Activated CD8-positive, alpha-beta memory T cell treated with anti-CD3 and anti-CD28 coated beads, Interleukin-2, amount 50 U/mL, for 24 hours (primary cell): Measurements from ENCODE around the gene RELN.

Experiments
- DNase-seq: peaks from one replicate; pipeline ENCODE4 v3.0.0-alpha.2; 2020; ENCODE audit errors: extremely low read depth

Gene RELN

DNA sequence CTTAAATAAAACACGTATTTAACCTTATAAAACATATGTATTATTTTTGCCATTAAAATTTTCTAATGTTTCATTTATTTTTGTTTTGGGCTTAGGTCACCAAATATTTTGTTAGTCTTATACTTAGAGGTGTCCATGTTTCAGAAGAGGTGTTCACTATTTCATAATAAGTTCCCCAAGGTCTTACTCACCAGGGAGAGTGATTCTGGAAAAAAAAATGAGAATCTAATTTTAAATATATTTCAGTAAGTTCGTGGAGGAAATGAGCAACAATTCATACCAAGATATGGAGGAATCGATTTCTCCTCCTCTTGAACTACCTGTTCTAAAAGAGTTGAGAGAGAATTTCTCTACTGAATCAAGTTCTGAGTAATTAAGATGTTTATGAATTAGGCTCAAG is 271.9 kb downstream of the RELN start:
- DNase-seq = no peak

DNA sequence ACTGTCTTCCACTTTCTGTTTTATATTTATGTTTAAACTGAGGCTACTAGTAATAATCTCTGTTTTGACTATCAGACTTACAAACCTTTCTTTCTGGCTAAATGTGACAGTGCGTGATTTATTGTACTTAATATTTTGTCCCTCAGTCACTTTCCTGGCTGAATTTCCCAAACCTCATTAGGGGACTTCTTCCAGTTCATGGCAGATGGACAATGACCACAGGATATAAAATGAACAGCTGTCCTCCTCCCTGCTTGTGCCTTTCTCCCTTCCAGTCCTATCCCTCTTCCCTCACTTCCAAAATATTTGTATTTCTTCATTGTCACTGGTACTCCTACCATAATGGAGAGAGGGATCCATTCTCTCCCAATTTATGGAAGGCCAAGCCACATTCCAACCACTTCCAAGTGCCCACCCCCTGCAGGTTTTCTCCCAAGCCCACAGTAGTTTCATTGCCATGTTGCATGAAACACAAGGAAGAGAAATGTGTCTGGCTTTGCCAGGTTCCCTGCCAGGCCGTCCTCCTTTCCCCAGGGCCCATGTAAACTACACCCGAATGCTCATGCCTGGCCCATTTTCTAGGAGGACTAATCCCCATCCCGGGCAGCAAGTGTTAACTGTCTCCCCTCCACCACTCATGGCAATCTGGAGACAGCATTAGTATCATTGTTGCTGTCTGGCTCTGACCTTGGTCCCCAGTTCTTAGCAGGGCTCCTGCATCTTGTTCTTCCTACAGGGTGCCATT is 273.9 kb downstream of the RELN start:
- DNase-seq = no peak

DNA sequence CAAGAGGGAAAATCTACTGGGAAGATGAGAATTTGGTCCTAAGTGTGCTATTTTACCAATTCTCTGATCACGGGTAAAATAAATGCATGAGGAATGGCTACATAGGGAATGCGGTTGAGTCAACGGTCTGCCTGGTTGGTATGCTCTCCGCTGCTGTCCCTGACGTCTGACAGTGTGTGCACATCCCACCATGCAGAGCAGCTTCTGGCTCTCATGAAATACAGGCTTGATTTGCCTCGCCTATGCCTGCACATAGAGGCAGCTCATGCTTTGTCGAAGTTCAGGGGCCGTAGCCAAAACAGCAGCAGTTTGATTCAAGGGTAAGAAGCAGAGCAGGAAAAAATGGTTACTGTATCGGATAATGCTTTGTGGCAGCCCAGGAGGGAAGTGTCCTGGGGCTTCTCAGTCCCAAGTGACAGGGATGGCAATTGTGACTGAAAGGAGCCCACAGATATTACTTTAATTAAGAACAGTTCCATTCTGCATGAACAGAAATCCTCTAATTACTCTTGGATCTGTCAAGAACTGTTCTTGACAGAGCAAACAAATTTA is 275.0 kb downstream of the RELN start:
- no peak for DNase-seq

DNA sequence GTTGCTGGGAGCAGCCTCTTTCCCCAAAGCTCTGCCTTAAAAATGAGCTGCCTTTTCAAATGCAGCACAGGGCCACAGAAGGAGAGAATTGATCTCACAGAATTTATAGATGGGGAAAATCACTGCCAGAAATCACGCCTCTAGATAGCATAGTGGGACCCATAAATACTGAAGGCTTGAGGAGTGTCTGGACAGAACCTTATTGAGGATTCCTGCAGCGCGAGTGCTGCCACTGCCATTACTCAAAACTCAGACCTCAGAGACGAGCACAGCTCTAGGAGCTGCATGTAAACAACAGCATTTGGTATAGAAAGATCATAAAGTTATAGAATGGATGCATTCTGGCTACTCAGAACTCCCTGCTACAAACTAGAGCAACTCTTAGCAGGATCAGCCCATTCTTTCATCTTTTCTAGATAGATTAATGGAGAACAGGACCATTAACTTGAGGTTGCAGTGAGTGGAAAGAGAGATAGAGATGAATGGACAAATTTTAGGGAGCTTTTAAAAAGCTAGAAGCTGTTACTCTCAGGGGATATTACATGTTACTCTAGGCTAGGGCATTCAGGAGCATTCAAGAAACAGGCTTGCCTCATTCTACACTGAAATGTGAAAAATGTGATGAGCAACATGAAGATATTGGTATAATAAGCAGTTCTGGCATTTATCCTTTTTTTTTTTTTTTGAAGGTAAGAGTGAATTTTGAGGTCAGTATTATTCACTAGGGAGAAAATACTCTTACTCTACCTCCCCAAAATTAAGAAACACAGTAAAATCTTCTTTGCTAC is 276.3 kb downstream of the RELN start:
- no peak for DNase-seq

DNA sequence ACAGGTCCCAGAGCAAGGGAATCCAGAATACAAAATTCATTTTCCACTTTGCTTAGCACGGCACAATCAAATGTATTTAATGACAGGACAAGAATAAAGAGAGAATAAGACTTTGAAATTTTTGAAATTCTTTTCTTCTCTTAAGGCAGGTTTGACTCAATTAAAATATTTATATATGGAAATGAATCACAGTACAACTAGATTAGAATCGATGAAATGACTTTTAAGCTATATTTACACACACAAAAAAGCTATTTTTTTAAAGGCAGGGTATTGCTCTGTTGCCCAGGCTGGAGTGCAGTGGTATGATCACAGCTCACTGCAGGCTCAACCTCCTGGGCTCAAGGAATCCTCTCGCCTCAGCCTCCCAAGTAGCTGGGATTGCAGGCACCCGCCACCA is 278.0 kb downstream of the RELN start:
- no peak for DNase-seq

DNA sequence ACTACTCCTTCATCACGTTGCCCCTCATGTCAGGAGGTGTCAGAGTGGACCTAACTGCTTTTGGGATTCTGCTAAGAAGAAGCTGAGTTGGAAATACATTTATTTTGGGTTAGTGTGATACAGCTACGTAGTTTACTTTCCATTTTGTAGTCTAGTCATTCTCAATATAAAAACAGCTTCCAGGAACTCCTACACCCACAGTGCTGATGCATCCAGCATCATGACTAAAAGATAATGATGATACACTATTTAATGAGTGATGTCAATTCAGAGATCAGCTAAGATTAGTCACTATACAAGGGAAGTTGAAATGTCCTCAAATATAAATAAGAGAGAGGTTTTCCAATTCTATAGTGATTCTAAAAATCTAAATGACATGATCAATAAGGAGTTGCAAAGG is 279.2 kb downstream of the RELN start:
- DNase-seq = no peak

DNA sequence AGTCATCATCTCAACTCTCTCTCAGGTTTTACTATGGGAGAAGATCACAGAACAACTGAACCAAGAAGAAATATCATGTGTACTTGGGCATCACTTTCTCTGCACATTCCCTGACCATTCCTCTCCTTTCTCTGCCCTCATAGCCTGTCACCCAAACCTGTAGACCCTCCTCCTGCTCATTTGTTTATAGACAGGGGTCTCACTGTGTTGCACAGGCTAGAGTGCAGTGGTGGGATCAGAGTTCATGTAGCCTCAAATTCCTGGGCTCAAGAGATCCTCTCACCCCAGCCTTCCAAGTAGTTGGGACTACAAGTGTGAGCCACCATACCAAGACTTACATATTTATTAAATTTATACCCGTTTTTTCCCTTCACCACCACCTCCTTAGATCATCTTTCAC is 282.7 kb downstream of the RELN start:
- DNase-seq = no peak

DNA sequence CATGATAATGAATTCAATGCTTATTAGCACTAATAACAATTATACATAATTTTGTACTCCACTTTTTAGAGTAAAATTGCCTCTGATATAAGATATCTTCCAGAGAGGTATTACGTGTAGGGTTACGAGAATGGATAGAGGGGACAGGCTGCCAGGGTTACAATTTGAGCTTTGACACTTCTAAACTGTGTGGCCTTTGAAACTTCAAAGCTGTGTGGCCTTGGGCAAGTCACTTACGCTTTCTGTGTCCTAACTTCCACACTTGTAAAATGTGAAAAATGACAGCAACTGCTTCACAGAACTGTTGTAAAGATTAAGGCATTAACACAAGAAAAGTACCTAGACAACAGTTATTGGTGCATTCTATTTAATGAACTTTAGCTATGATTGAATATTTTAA is 283.9 kb downstream of the RELN start:
- DNase-seq = no peak

DNA sequence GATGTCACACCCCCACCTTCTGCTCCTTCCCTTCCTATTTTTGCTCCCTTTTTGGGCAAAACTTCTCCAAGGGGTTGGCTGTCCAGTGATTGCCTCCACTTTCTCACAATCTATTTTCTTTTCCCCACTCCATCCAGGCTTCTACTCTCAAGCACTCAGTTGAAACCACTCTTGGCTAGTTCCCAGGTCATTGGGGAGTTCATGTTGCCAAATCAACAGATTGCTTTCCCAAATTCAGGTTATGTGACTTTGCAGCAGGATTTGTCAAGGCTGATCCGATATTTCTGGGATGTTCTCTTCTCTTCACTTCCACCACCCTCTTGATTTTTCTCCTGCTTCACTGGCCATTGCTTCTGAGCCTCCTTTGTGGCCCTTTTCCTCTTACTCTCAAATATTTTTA is 284.8 kb downstream of the RELN start:
- no peak for DNase-seq

DNA sequence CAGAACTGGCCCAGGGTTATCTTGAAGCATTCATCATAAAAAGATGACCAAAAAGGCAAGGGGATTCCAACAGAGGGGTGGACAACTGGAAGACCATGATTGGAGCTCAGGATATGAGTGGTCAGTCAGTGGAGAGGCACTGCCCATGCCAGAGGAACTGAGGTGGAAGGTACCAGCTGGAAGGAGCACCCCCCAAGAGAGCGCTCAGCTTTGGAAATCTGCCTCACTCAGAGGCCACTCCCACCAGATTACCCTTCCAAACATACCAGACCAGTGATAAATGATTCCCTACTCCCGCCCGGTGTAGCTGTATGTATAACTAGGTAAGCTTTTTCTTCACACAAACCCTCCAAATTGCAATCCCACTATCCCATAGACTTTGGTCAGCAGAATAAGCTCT is 286.5 kb downstream of the RELN start:
- no peak for DNase-seq

DNA sequence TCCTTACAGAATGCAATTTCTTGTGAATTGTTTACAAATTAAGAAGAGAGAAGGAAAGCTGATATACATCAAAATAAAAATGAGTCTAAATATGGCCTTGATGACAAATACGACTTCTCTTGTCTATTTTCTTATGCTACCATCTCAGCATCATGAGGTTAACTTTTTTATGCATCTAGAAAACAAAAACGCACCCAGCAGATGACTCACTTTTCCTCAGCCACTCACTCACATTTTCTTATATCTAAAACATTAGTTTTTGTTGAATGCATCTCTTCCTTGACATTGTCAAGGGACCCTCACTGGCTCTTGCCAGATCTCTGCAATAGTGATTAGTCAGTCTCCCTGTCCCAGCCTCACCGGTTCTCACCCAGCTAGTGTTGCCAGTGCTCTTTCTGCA is 287.0 kb downstream of the RELN start:
- no peak for DNase-seq

DNA sequence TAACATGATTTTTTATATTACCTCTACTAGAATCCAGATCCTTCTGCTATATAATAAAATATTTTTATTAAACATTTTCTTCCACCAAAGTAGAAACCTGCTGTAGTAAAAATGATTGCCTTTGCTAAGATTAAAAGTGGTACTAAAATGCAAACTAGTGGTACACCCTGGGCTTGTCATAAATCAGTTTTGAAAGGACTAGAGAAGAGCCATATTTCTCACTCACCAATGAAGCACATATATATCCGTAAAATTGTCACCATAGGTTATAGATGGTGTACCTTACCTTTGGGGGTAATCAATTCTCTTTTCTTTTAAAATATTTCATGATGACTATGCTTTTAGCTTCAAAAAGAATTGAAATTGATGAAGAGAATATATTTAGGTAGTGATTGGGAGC is 290.4 kb downstream of the RELN start:
- no peak for DNase-seq

DNA sequence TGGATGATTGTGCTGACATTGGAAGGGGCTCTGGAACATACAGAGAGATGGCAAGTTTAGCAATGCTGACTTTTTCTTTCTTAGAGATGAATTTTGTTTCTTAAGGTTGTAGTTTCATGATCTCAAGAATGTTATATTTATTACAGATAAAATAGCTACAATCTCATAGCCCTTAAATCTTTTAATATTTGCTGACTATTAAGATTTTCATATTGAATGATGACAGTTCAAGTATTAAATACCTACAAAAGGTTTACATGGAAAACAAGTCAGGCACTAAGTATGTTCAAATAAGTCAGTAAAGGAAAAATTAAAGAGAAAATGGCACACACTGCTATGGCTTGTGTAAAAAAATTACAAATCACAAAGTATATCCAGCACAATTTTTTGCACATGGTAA is 291.4 kb downstream of the RELN start:
- DNase-seq = no peak

DNA sequence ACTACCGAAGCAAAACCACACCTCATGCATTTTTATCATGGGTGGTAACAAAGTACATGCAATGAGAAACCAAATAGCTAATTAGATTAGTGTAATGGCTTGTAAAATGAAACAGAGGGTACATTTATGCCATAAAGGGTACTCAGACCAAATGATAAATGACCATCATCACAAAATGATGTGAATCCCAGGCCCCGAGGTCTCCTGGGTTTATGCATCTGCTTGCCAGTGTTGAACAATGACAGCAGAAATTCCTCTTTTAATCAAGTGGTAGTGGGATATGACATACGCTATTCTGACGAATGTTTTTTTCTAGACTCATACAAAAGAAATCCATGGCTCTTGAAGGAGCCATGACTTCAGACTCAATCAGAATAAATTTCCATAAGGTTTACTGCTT is 293.9 kb downstream of the RELN start:
- DNase-seq = no peak

DNA sequence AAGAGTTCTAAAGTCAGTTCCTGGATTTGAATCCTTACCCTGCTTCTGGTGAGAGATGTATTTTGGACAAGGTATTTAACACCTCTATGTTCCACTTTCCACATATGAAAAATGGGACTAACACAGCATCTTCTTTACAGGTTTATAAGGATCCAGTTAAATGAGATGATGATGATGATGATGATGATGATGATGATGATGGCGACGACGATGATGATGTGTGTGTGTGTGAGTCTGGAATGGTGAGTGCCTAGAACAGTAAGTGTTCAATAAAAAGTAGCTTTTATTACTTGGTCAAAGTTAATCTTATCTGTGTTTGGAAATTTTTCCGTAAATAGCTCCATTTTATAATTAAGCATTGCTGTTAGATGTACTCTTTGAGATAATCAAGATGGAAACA is 295.2 kb downstream of the RELN start:
- DNase-seq = no peak

DNA sequence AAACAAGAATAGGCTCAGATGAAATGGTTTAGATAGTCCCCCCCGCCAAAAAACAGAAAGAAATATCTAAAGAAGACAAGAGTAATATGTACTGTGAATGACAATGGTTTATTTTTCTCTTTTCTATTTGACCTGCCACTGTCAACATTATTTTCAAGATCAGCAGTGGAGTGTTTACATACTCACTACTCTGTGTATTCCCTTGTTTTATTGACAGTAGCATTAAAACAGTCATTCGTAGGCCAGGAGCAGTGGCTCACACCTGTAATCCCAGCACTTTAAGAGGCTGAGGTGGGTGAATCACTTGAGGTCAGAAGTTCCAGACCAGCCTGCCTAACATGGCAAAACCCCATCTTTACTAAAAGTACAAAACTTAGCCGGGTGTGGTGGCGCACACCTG is 298.2 kb downstream of the RELN start:
- DNase-seq = no peak

DNA sequence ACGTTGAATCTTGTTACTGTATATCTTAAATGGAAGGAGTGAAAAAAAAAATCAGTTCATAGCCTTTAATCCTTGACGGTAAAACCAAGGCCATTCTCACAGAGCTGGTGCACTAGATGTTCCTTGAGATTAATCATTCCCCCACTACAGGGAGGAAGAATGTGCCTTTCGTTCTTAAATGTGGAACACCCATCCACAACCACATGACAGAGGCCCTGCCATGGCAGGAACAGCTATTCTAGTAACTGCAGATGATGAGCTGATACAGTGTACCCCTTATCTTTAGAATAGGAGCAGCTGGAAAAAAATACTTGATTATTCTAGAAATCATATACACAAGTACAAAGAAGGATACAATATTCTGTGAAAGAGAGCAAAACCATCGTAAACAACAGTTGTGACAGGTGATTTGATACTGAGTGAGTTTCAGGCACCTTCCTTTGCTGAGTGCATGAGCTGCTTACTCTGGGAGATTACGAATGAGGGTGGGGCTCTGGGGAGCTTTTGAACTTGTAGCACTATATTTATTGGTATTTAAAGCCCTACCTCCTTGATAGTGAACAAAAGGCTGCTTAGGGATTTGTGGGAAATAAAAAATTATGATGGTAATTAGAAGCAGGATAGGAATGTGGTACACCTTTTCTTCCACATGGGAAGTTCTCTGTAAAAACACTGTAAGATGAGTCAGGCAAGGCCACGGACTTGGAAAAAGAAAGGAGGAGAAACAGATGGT is 299.1 kb downstream of the RELN start:
- DNase-seq = no peak

DNA sequence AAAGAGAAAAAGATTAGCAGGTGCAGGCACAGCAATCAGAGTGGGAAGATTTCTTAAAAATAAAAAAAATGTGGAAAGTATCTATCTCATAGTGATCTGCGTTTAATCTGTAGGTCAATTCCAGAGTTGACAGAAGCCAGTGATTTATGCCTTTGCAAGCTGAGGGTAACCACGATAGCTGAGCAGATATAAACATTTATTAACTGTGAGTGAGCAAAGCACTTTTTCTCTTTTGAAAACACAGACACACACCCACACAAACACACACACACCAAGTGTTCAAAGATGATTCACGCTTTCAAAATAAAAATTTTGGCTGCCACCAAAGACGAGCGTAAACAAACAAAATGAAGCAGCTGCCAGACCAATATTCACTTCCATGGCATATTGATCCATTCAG is 300.2 kb downstream of the RELN start:
- DNase-seq = no peak

DNA sequence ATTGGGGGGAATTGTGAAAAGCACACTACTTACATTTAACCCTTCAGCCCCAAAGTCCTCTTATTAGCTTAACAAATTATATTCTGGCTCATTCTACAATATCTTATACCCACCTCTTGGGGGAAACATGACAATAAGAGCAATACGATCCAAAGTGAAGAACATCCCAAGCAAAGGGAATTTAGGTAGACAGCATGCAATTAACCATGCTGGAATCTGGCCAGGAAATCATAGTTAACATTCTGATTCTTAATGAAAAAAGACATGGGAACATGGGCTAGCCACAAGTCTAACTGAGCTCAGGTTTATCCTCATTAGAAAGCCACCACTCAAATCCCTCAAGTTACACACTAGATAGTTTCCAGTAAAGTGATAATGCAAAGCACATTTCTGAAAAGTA is 301.5 kb downstream of the RELN start:
- no peak for DNase-seq

DNA sequence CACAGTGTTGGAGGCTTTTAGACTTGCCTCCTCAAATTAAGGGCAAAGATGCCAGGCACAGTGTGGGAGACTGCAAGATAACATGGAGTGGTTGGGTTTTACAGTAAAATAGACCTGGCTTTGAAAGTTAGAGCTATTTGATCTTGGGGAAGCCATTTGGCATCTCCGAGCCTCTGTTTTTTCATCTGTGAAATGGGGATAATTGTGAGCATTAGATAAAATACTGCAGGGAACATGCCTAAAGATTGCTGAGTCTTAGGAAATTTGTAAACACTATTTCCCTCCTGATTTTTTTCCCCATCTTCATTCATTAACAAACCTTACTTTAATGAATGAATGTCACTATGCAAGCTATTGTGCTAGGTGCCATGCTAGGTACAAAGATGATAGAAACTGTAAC is 302.2 kb downstream of the RELN start:
- no peak for DNase-seq

DNA sequence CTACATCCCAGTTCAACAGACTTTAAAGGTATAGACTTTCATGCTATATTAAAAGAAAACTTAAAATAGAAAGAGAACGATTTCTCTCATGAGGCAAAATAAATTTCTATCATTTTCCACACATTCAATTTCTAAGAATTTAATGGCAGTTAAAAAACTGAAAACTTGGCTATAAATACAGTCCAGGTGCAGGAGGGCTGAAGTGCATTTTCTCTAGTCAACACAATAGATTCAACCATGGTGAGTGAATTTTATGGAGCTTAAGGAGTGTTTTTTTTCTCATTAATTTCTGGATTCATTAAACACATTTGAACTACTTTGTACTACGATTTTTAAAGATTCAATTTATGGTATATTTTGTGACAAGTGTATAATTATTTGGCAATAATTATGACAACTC is 302.7 kb downstream of the RELN start:
- no peak for DNase-seq

DNA sequence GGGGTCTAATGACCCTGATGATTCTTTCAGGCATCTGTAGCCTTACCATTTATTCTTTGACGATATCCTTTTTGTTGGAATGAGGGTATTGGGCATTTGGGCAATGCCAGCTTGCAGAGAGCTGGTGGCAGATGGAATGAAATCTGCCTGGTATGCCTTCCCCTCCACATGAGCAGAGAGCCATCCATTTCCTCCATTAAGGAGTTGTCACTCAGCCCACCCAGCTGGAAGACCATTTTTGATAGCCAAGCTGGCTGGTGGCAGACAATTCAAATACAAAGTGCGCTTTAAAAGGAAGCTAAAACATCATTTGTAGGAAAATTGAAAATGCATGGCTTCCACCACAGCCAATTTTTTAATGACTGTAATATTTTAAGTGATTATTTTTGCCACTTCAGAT is 303.4 kb downstream of the RELN start:
- DNase-seq = no peak

DNA sequence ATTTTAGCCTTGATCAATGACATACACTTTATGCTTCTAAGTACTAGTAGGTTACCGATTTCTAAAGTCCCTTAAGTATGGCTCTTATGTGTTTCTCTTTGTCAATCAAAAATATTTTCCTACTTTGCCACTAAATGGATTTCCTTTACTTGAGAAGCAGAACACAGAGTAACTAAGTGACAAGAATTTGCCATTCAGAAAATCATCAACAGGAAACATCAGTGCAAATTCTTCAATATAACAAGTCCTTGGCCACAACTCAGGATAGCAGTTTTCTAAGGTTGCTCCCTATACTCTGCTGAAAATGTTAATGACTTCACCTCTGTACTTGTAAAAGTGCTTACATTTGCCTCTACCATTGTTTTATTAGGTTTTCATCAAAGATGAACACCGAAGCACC is 303.8 kb downstream of the RELN start:
- no peak for DNase-seq
